T-helper 2 cell treated with Interferon-gamma antibody and Interleukin-4, amounts not matched to agents 100 ng/mL and 5 ng/mL, for 36 hours (primary cell): ENCODE measurements around the gene ERCC1. TPM values are rescaled to one million over a fixed set of nuclear protein-coding genes. Genes with fewer than 3 reads are reported as not detected.
"Not testable (repeated sequence)": the region's sequence is repeated elsewhere in the genome, so short reads cannot be mapped to it uniquely, and the experiment has no call there.

Experiments
- intact Hi-C: fragments of 100-400 bp; cut with micrococcal nuclease; formaldehyde crosslinking; loops from one replicate; pipeline ENCODE4 v1.15.1; 2023
- total RNA-seq: library from RNA; stranded (reverse); gene quantifications from 2 replicates; pipeline ENCODE4 v1.2.3, GENCODE V29; 2022

The ERCC1 gene
- total RNA-seq, 1 donor from 2014 or later = 88.8 TPM

DNA sequence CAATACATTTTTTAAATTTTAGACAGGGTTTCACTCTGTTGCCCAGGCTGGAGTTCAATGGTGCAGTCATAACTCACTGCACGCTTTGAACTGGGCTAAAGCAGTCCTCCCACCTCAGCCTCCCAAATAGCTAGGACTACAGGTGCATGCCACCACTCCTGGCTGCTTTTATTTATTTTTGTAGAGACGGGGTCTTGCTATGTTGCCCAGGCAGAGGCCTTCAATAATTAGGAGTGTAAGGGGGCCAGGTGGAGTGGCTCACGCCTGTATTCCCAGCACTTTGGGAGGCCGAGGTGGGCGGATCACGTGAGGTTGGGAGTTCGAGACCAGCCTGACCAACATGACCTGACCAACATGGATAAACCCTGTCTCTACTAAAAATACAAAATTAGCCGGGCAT, 8.8 kb upstream of the ERCC1 start:
- intact Hi-C loops = loop anchor here (10.0 kb wide), 1 partner anchor 152 kb away; the partner anchor contains the start of gene OPA3

DNA sequence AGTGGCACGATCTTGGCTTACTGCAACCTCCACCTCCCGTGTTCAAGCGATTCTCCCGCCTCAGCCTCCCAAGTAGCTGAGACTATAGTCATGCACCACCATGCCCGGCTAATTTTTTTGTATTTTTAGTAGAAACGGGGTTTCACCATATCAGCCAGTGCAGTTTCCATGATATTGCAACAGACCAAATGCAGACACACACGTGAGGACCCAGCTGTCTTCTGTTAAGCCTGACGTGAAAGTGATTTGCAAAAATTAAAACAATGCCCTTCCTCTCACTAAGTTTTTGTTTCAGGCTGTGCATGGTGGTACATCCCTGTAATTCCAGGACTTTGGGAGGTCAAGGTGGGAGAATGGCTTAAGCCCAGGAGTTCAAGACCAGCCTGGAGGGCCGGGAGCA, 7.3 kb upstream of the ERCC1 start:
- intact Hi-C loops = loop anchor here (10.0 kb wide), 1 partner anchor 154 kb away; the partner anchor contains the start of gene OPA3

DNA sequence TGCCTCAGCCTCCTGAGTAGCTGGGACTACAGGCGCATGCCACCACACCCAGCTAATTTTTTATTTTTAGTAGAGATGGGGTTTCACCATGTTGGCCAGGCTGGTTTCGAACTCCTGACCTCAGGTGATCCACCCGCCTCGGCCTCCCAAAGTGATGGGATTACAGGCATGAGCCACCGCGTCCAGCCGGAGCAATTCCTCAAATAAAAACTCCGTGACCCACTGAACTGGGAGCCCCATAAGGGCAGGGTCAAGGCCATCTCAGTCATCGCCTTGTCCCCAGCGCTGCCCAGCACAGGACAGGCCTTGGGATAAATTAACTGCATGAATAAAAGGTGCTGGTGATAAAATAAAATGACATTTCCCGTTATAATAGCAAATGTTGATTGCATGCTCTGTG, 6.2 kb upstream of the ERCC1 start:
- intact Hi-C loops = loop anchor here (5.0 to 10.0 kb wide), 2 partner anchors 155 to 262 kb away; partner anchors contain the start of genes OPA3, QPCTL and SNRPD2

- intact Hi-C loops = loop anchor here (5.0 kb wide), 1 partner anchor 264 kb away; the partner anchor contains the start of genes QPCTL and SNRPD2
Measured at GRCh38 chr19:45428384-45429231, 4.9 kb upstream of the ERCC1 start.

- intact Hi-C loops = loop anchor here (5.0 kb wide), 1 partner anchor 268 kb away; the partner anchor contains the start of genes QPCTL and SNRPD2
Measured at GRCh38 chr19:45424191-45425058, 708 bp upstream of the ERCC1 start.

DNA sequence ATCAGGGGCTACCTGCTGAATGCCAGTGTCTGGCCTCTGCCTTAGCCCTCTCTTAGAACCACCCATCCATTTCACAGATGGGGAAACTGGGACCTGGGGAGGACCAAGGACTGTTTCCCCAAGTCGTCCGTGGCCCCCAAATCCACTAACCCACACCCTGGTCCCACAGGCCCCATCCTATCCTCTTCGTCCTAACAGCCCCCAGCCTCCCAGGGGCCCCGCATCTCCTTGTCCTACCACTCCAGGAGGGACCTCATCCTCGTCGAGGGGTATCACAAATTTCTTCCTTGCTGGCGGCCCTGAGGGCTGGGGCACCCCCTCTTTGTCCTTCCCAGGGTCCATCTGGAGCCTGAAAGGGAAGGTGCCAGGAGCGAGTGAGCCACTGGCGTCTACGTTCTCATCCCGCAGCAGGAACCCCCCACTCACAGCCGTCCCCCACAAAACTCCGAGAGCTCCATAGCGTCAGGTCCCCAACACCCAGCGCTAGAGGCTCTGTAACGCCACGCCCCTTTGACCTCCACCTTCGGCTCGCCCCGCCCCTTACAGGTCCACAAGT, 606 bp downstream of the ERCC1 start:
- intact Hi-C loops = loop anchor here (1.0 kb wide), 1 partner anchor 17 kb away; the partner anchor contains the start of gene POLR1G

- intact Hi-C loops = no loop called here
Measured at GRCh38 chr19:45421947-45422498, 1.7 kb downstream of the ERCC1 start.

GRCh38 chr19:45420871-45421270, 2.8 kb downstream of the ERCC1 start:
- intact Hi-C loops = no loop called here

- intact Hi-C loops = no loop called here
Measured at GRCh38 chr19:45420356-45420755, 3.4 kb downstream of the ERCC1 start.

DNA sequence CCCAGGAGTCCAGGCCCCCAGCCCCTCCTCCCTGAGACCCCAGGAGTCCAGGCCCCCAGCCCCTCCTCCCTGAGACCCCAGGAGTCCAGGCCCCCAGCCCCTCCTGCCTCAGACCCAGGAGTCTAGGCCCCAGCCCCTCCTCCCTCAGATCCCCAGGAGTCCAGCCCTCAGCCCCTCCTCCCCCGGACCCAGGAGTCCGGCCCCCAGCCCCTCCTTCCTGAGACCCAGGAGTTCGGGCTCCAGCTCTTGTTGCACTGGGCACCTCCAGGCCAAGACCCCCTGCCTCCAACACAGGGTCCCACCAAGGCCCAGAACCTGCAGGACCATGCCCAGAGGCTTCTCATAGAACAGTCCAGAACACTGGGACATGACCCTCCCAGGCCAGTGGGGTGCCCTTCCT, 3.8 kb downstream of the ERCC1 start:
- intact Hi-C loops = no loop called here

GRCh38 chr19:45419396-45419795, 4.3 kb downstream of the ERCC1 start:
- intact Hi-C loops = no loop called here

DNA sequence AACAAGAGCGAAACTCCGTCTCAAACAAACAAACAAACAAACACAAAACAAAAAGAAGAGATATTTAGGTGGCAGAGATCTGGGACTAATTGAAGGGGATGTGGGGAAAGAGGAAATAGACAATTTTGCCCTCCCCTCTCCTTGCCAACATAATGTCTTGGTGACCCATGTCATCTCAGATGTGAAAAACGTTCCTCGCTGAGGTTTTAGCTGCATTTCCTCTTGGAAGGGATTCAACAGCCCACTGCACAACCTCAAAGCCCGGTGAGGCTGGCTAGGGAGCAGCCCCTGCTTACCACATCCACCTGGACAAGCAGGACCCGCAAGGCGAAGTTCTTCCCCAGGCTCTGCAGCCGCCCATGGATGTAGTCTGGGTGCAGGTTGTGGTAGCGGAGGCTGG, 4.9 kb downstream of the ERCC1 start:
- intact Hi-C loops = no loop called here

DNA sequence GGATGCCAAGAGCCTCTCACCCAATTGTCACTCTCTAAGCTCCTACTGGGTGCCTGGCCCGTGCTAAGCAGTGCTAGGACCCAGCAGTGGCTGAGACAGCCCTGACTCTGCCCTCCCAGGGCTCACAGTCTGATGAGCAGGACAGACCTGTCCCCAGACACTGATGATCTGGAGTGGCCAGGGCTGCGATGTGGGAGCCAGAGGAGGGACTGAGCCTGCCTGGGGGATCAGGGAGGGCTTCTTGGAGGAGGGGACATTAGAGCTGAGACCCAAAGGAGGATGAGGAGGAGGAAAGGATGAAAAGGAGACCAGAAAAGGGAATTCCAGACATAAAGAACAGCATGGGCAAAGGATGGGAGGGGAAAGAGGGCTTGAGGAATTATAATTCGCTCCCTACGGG, 6.6 kb downstream of the ERCC1 start:
- intact Hi-C loops = no loop called here

GRCh38 chr19:45414468-45414867, 9.2 kb downstream of the ERCC1 start:
- intact Hi-C loops = no loop called here

GRCh38 chr19:45413497-45413896, 10.2 kb downstream of the ERCC1 start:
- intact Hi-C loops = no loop called here

- intact Hi-C loops = not testable (repeated sequence)
Measured at GRCh38 chr19:45410330-45410729, 13.4 kb downstream of the ERCC1 start.

GRCh38 chr19:45409557-45409920, 14.2 kb downstream of the ERCC1 start:
- intact Hi-C loops = loop anchor here (5.0 to 10.0 kb wide), 2 partner anchors 173 to 235 kb away; partner anchors contain the start of gene OPA3

DNA sequence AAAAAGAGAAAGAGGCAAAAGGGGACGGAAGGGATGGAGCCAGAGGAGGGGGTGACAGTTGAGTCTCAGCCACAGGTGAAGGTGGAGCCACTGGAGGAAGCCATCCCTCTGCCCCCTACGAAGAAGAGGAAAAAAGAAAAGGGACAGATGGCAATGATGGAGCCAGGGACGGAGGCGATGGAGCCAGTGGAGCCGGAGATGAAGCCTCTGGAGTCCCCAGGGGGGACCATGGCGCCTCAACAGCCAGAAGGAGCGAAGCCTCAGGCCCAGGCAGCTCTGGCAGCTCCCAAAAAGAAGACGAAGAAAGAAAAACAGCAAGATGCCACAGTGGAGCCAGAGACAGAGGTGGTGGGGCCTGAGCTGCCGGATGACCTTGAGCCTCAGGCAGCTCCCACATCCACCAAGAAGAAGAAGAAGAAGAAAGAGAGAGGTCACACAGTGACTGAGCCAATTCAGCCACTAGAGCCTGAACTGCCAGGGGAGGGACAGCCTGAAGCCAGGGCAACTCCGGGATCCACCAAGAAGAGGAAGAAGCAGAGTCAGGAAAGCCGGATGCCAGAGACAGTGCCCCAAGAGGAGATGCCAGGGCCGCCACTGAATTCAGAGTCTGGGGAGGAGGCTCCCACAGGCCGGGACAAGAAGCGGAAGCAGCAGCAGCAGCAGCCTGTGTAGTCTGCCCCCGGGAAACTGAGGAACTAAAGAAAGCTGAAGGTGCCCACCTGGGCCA, 14.7 kb downstream of the ERCC1 start:
- intact Hi-C loops = loop anchor here (5.0 to 10.0 kb wide), 2 partner anchors 173 to 236 kb away; partner anchors contain the start of gene OPA3

GRCh38 chr19:45408121-45408520, 15.6 kb downstream of the ERCC1 start:
- intact Hi-C loops = loop anchor here (5.0 to 10.0 kb wide), 2 partner anchors 174 to 237 kb away; partner anchors contain the start of gene OPA3

- intact Hi-C loops = loop anchor here (5.0 to 10.0 kb wide), 2 partner anchors 175 to 237 kb away; partner anchors contain the start of gene OPA3
Measured at GRCh38 chr19:45407585-45407984, 16.1 kb downstream of the ERCC1 start.
